ENCODE measurements around the gene RAB28.

The RAB28 gene

DNA sequence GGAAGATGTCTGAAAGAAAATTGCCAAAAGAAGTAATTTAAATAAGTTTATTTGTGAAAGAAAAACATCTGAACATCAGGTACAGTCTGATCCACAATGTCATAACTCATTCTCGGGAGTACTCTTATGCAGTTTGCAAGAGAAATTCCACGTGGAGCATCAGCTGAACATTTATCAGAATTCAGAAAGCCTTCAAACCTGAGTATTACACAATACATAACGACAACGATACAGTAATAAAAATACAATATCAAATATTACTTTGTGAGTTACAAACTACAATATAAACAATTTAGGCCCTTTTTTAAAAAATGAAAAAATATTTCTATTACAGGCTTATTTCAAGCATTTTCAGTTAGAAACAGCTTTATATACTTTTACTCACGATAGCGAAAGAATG lies 116.4 kb downstream of the RAB28 start:
- DNase-seq = no peak

DNA sequence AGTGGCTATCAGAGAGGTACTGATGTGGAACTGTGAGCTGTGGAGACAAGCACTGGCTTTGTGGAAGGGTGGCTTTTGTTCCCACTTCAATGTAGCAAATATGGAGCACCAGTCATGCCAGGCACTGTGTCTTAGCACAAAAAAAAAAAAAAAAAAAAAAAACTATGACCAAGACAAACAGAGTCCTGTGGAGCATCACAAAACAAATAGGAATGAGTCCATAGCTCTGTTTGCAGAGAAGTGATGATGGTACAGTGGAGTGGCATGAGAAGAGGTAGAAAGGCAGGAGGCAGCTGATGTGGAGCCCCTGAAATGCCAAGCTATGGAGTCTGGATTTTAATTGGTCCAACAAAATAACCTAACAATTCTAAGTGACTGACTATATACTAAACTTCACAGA lies 116.9 kb downstream of the RAB28 start:
- no peak for DNase-seq

DNA sequence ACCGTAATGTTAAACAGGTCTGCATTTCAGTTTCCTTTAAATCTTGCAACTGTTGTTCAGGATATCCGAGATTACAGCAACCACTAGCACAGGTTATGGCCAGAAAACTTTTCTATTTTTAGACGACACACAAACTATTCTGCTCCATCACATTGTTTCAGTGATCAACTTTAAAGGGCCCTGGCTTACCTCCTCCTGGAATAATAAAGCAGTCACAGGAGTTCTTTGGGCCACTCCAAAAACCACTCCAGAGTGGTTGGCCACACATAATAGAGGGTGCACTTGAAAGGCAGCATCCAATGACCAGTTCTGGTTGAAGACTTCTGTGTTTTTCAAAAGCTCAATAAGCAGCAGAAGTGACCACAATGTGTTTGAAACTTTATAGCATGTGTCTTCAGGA lies 118.9 kb downstream of the RAB28 start:
- DNase-seq = peak in 1 of 2 experiments; percentile 3

DNA sequence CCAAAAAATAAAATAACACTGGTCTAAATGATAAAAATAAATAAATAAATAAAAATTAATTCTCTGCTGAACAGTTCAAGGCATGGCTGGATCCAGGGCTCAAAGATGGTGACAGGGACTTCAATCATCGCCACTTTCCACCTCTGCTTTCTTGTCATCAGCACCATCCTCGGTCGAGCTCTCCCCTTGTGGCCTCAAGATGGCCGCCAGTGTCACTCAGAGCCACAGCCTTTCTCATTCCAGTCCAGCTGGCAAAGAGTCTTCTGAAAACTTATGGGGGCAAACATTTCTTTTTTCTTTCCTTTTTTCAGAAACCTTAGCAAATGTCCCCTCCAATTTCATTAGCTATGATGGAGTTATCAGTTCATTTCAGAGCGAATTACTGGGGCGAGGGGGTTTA lies 119.5 kb downstream of the RAB28 start:
- no peak for DNase-seq

DNA sequence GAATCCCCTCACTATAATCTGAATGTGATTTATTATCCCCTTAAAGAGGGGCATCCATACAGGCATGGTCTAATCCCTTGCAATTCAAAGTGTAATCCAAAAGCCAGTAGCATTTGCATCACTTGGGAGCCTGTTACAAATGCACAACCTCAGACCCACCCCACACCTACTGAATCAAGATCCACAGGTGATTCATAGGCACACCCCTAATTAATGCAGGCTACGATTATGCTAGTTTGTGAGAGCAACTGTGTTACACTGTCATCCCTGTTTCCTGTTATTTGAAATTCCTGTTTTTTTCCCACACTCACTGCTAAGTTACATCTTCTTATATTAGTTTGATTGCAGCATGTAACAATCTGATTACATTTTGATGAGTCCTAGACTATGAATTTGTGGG lies 120.0 kb downstream of the RAB28 start:
- no peak for DNase-seq

DNA sequence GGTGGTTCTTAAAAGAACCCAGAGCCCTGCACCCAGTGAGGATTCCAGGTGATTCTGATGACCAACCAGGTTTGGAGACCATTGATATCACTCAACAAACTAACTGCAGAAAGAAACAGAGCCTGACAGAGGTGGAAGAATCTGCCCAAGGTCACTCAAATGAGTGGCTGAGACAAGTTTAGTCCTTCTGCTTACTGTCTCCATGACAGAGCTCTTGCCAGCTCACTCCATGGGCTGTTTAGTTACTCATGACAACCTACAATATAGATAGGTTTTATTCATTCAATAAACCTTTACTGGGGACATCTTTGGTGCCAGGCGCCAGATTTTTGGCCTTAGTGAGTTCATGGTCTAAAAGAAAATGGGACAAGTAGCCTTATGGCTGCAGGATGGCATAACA lies 124.3 kb downstream of the RAB28 start:
- no peak for DNase-seq

DNA sequence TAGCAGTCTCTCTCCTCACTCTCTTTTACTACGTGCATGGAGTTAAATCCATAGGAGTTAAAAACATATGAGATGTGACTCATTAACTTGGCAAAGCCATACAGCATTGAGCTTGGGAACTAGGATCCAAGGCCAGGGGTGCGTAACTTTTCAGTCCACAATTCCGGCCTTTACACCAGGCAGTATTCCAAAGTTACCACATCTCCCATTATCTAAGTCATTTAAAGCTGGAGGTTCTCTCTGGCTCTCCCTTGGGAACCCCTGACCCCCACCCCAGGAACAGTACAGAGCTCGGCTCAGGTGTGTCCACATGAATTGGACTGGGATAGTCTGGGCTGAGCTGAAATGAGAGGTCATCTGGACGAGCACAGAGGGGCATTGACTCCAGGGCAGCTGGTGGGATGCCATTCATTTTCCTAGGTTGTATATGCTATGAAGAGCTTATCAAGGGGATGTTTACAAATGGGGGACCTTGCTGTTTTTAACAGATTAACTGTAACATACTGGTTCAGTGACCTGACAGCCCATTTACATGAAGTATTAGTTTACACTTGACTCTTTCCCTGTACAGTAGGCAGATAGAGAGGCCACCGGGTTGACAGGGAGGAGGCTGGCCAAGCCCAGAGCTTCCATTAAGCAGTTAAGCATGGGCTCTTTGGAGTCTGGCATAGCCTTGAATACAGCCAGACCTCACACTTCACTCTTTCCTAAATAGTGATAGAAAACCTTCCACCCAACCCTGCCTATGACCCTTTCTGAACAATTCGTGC lies 128.8 kb downstream of the RAB28 start:
- DNase-seq = no peak

DNA sequence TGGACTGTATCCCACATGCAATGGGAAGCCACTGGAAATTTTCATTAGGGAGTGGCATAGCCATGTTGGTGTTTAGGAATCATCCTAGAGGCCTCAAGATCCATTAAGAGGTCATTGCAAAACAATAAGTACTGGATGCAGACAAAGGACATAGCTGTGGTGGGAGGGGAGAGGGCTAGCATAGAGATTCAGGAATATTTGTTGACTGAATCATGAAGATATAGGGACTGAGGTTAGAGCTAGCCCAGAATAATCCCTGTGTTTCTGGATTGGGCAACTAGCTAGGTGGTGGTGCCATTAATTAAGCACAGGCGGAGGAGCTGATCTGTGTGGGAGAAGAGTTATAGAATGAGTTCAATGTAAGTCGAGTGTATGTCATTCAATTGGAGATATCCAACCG lies 135.0 kb downstream of the RAB28 start:
- no peak for DNase-seq

DNA sequence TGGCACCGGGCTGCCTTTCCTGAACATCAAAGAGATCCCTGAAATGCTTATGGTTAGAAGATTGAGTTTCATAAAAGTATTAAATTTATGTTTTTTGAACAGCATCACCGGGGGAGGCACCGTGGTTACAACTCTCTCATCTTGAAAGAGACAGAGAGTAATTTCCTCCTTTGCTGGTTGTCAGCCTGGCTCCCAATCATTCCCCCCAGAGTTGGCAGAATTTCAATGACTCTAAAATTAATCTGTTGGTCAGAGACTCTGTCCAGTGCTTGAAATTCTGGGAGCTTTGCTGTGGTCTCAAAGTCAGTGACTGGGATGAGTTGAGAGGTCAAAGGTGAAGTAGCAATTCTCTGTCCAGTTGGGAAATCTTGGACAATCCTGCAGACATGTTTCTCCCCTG lies 135.9 kb downstream of the RAB28 start:
- no peak for DNase-seq

DNA sequence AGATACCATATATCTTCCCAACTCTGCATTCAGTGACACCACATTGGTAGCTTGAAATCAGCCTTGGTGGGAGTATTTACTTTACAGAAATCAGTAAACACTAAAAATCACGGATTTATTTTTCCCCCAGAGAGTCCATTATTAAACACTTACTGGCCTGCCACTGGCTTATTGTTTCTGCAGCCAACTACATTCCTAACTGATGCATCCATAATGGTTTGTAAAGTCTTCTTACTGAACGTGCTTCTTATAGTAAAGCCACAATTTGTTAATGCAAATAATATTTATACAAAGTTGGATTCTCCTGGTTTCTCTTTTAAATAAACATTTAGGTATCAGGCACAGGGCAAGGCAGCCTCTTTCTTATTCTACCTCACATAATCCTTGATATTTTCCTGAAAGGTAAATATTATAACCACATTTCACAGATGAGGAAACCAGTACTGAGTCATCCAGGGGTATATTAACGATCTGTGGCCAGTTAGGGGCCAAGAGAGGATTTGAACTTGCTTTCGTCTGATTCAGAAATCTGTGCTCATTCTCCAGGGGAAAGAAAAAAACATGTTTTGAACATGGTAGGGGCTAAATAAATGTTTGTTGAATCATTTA lies 136.5 kb downstream of the RAB28 start:
- no peak for DNase-seq

DNA sequence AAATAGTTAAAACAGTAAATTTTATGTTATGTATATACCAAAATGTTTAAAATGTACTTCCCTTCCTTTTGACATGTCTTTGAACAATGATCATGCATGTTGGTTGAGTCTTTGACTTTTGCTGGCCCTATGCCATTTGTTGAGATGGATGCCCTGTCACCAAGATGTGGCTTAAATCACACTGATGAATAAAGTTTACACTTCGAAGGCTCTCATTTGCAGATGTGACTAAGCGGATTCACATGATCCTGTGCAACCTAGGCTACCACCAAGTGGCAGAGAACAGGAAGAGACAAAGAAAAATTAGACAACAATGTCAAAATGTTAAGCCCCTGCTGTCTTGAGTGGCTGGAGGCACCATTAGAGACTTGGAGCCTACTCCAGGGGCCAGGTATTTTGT lies 139.9 kb downstream of the RAB28 start:
- no peak for DNase-seq

DNA sequence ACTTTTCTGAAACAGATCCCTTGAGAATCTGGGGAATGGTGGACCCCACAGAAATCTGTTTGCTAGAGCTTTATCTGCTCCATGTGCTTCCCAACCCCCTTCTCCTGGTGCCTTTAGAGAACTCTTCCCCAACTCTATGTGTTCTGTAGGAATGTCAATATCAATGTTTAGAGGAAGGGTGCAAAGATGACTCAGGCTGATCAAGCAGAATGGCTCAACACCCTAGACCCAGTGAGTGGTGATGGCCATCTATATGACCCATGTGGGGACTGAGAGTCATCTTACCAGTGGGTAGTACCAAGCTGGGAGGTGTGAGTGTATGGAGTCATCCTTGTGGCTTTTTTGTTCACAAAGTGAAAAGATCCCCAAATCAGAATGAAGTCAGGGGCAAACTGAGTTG lies 143.5 kb downstream of the RAB28 start:
- no peak for DNase-seq

DNA sequence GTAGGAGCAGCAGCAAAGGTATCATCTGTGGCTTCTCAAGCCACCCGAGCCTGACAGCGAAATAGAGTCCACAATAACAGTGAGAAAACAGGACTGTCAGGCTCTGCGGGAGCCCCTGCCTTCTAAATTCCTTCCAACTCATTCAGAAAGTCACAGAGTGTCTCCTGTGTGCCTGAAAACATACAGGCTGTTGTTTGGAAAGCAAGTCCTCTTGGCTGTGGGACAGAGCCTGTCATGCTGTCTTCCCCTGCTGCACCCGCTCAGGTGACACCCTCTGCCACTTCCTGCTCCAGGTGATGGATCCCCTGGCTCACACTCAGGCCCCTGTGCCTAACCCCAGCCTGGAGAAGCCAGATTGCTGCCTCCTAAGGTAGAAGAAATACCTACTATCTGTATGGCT lies 152.3 kb downstream of the RAB28 start:
- DNase-seq = no peak

DNA sequence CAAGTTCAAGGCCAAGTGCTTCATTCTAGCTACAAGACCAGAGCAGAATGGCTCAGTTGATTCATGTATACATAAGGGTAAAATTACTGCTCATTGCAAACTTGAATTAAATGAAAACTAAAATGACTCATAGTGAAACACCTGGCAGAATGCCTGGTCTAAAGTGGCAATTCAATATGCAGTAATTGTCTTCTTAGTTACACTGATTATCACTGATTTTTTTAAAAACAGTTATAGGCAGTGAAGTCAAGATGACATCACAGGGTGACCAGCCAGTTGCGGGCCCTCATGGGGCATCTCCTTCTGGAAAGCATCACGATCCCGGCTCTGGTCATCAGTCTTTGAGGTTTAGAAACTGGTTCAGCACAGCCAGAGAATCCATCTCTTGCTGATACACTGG lies 154.2 kb downstream of the RAB28 start:
- no peak for DNase-seq

DNA sequence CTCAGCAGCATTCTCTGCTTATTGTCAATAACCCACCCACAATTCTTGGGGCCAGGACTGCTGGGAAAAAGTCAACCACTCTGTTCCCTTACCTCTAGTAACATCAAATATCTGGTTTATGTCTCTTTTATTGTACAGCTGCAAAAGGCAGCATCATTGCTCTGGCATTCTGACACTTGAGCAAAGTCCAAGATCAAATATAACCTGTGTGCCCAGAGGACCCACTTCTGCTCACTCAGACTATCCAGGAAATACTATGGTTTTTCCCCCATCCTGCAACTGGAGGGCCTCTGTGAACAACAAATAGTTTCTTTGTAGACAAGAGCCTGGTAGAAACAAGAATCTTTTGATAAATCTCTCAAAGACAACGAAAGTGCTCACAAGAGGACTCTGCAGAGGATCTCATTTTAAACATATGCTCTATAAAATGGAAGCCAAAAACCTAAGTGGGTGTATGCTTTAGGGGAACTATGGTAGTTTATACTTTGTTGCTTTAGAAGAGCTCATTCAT lies 154.7 kb downstream of the RAB28 start:
- DNase-seq = no peak

DNA sequence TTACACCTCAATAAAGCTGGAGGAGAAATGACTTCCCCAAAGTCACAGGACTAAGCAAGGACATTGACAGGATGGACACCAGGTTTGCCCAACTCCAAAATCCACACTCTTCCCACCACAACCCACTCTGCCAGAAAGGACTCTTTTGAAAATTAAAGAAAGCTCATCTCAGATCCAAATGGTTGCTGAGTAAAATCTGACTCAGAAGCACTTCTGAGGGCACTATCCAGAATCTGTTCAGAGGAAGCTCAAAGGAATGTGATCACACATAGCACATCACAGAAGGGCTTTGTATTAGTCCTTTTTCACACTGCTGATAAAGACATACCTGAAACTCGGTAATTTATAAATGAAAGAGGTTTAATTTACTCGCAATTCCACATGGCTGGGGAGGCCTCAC lies 155.5 kb downstream of the RAB28 start:
- no peak for DNase-seq

DNA sequence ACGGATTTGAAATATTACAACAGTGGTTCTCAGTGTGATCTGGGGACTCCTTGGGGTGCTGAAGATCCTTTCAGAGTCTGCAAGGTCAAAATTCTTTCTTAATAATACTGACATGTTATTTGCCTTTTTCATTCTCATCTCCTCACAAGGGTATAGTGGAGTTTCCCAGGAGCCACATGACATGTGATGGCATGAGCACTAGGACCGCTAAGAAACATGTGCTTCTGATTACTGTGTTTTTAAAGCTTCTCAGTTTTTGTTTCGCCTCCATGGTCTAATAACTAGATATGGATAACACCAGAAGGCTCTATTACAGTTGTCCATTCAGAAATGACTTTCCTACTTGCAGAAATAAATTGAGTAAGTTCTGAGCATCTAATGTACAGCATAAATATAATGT lies 156.1 kb downstream of the RAB28 start:
- no peak for DNase-seq

DNA sequence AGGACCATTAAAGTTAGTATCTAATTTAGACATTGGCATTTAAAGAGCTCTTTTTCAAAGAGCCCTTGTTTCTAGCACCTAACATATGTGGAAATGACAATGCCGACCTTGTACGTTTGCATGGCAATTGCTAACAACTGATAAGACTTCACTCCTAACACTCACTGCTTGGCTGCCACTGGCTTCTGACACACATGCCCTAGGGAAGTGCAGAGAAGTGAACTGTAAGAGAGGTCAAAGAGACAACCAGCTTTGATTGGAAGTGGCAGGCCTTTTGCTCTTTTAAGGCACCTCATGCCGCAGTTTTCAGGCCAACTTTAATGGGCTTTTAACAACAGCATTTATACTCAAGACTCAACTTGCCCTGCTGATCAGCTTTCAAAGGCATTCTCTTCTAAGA lies 158.4 kb downstream of the RAB28 start:
- no peak for DNase-seq

DNA sequence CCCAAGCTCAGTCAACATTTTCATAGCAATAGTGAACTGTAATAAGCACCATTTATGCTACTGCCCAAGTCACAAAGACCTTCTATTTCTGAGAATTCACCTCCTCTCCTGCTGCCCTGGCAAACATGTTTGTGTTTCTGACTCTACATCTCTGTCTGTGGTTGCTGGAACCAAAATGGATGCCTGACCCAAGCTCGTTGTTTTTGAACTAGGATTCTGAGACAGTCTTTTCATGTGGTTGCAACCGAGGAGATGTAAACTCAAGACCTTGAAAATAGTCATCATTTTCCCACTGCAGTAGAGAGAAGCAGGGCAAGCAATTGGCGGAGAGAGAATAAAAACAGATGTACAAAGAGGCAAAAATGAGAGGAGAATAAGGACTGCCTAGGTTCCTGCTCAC lies 160.2 kb downstream of the RAB28 start:
- no peak for DNase-seq

DNA sequence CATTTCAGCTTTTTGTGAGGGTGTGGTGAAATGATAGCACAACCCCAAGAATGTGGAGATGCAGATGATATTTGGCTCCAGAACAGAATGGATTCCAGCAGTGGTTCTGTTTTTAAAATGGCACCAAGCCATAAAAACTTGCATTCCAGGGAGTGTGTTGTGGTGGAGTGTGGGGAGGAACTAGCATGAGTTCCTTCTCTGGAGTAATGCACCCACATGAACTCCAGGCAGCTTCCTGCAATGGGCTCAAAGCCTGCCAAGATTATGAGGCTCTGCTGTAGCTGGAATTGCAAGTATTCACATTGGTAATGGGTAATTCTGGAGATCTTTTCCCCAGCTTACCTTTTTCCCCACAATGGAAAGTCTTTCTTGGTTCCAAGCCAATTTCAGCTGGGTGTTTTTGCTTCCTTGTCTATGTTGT lies 161.4 kb downstream of the RAB28 start:
- no peak for DNase-seq

Data from NCI-H187 (cell line).